Measurements from ENCODE around the gene HOXB4.

- no peak for TF ChIP-seq CTCF (IDR thresholded peaks at IDR 0.05)
- TF ChIP-seq POLR2A (IDR thresholded peaks at IDR 0.05) = no peak
Observed at GRCh38 chr17:48567646-48568354, 10.3 kb downstream of the HOXB4 start.
